HCT116 (cell line): ENCODE data around the gene DYNLT3. TPM values are rescaled to one million over a fixed set of nuclear protein-coding genes. Genes with fewer than 3 reads are reported as not detected.

Source experiments
- ATAC-seq: fragments of 200-7000 bp; cut with Tn5 transposase; 2 replicates; pipeline ENCODE4 v1.9.1; 2020; ENCODE audit warnings: mild to moderate bottlenecking, moderate library complexity
- BruUV-seq: library from RNA; stranded (reverse); fragments of 400-500 nt; replicated peaks from 2 replicates; lab custom pipeline; 2021; lab: Mats Ljungman, UMichigan
- CTCF ChIA-PET: fragments of 300-600 bp; sonication (Branson Sonifier 250); formaldehyde crosslinking; loops from one replicate; lab custom pipeline; 2021; ENCODE audit warnings: antibody characterized with exemption; lab: Charles Lee
- POLR2A ChIA-PET: fragments of 300-600, 350-600 bp; sonication (Branson Sonifier 250); formaldehyde crosslinking; loops from one replicate; lab custom pipeline; 2021; ENCODE audit warnings: antibody characterized with exemption; lab: Charles Lee
- RAD21 ChIA-PET, 2 experiments: fragments of 300-600 bp; sonication (Branson Sonifier 250); formaldehyde crosslinking; loops; one replicate each; lab custom pipeline; 2023; ENCODE audit warnings: low total read pairs in 2 of 2; ENCODE audit not compliant: uncharacterized antibody in 2 of 2, unreplicated experiment in 2 of 2, low non-redundant PET in 1 of 2; lab: Charles Lee
- DNase-seq: peaks from one replicate; pipeline ENCODE4 v3.0.0-alpha.2; 2010; ENCODE audit warnings: low read depth, low spot score
- H2AFZ ChIP-seq: fragments of 200-600 bp; shearing (Covaris generic), sonication (generic); 2 replicates; pipeline ENCODE4 v1.6.1; 2017; ENCODE audit warnings: low read depth, mixed run types, mixed read lengths, antibody characterized with exemption, low read length; ENCODE audit not compliant: poor library complexity, severe bottlenecking
- H3K27ac ChIP-seq: 2 replicates; pipeline ENCODE4 v1.5.1; 2012; ENCODE audit warnings: low read depth, low read length
- H3K27me3 ChIP-seq: fragments of 200-600 bp; sonication (generic); 2 replicates; pipeline ENCODE4 v1.6.1; 2016; ENCODE audit warnings: mixed run types, low read length, mixed read lengths; ENCODE audit not compliant: insufficient read depth
- H3K36me3 ChIP-seq, 2 experiments: fragments of 200-500 bp in 1 of 2; fragments of 200-600 bp in 1 of 2; sonication (Bioruptor generic) in 1 of 2; sonication (generic) in 1 of 2; 2 replicates each; pipeline versions ENCODE4 v1.5.1 to v1.6.1; 2014 to 2016; ENCODE audit warnings: low read length in 2 of 2, inconsistent platforms in 1 of 2, mixed read lengths in 1 of 2, mixed run types in 1 of 2; ENCODE audit not compliant: insufficient read depth in 2 of 2, control insufficient read depth in 1 of 2
- H3K4me1 ChIP-seq, 2 experiments: fragments of 200-600 bp in 1 of 2; sonication (generic) in 1 of 2; 2 replicates each; pipeline versions ENCODE4 v1.5.1 to v1.6.1; 2012 to 2017; ENCODE audit warnings: low read length in 2 of 2, inconsistent platforms in 1 of 2, mild to moderate bottlenecking in 1 of 2, mixed read lengths in 1 of 2, mixed run types in 1 of 2, moderate library complexity in 1 of 2; ENCODE audit not compliant: insufficient read depth in 2 of 2, control insufficient read depth in 1 of 2
- H3K4me2 ChIP-seq: fragments of 200-600 bp; sonication (generic); 2 replicates; pipeline ENCODE4 v1.6.1; 2017; ENCODE audit warnings: mixed run types, low read length, mixed read lengths
- H3K4me3 ChIP-seq, 2 experiments: fragments of 200-600 bp in 1 of 2; sonication (generic) in 1 of 2; replicated peaks in 1 of 2; 2 replicates each; pipeline ENCODE4 v1.5.1; 2011 to 2016; ENCODE audit warnings: low read length in 2 of 2, control low read depth in 1 of 2, low read depth in 1 of 2, mild to moderate bottlenecking in 1 of 2, mixed read lengths in 1 of 2, mixed run types in 1 of 2
- H3K79me2 ChIP-seq: fragments of 200-600 bp; sonication (generic); 2 replicates; pipeline ENCODE4 v1.6.1; 2017; ENCODE audit warnings: mild to moderate bottlenecking, mixed run types, low read length, moderate library complexity, mixed read lengths; ENCODE audit not compliant: insufficient read depth
- H3K9ac ChIP-seq: fragments of 200-600 bp; sonication (generic); 2 replicates; pipeline ENCODE4 v1.6.1; 2016; ENCODE audit warnings: low read length, mixed read lengths
- H3K9me2 ChIP-seq: fragments of 200-600 bp; sonication (generic), shearing (Covaris generic); 2 replicates; pipeline ENCODE4 v1.6.1; 2017; ENCODE audit warnings: mixed run types, mild to moderate bottlenecking, moderate library complexity; ENCODE audit not compliant: insufficient read depth
- H3K9me3 ChIP-seq, 2 experiments: fragments of 200-500 bp in 1 of 2; fragments of 200-600 bp in 1 of 2; sonication (Bioruptor generic) in 1 of 2; sonication (generic) in 1 of 2; 2 replicates each; pipeline ENCODE4 v1.6.1; 2014 to 2017; ENCODE audit warnings: low read length in 2 of 2, mixed read lengths in 2 of 2, inconsistent platforms in 1 of 2, low read depth in 1 of 2, mild to moderate bottlenecking in 1 of 2, mixed run types in 1 of 2, moderate library complexity in 1 of 2; ENCODE audit not compliant: control insufficient read depth in 1 of 2, insufficient read depth in 1 of 2
- H4K20me1 ChIP-seq: fragments of 200-600 bp; sonication (generic), shearing (Covaris generic); 2 replicates; pipeline ENCODE4 v1.6.1; 2017; ENCODE audit warnings: mixed run types, mild to moderate bottlenecking, moderate library complexity; ENCODE audit not compliant: insufficient read depth
- CEBPB ChIP-seq: IDR thresholded peaks from 2 replicates; pipeline ENCODE4 v1.6.1; 2012; ENCODE audit warnings: low read depth
- CTCF ChIP-seq, 3 experiments: fragments of 200-600 bp in 1 of 3; sonication (generic) in 1 of 3; IDR thresholded peaks in 2 of 3; conservative IDR thresholded peaks in 1 of 3; 2 replicates each; pipeline ENCODE4 v1.5.1; 2012 to 2017; ENCODE audit warnings: low read depth in 2 of 3, low read length in 2 of 3, antibody characterized with exemption in 1 of 3, borderline replicate concordance in 1 of 3, control low read depth in 1 of 3, mild to moderate bottlenecking in 1 of 3, mixed read lengths in 1 of 3, mixed run types in 1 of 3, moderate library complexity in 1 of 3; ENCODE audit not compliant: insufficient read depth in 1 of 3
- EGR1 ChIP-seq: IDR thresholded peaks from 2 replicates; pipeline ENCODE4 v1.6.1; 2012; ENCODE audit warnings: low read depth
- ELF1 ChIP-seq: IDR thresholded peaks from 2 replicates; pipeline ENCODE4 v1.6.1; 2012; ENCODE audit warnings: low read depth, borderline replicate concordance
- EZH2 ChIP-seq: fragments of 200-600 bp; sonication (generic); IDR thresholded peaks from 2 replicates; pipeline ENCODE4 v1.6.1; 2017; ENCODE audit warnings: antibody characterized with exemption, mixed run types
- FOSL1 ChIP-seq: IDR thresholded peaks from 2 replicates; pipeline ENCODE4 v1.6.1; 2012; ENCODE audit warnings: low read depth
- JUND ChIP-seq: IDR thresholded peaks from 2 replicates; pipeline ENCODE4 v1.6.1; 2012
- MAX ChIP-seq: IDR thresholded peaks from 2 replicates; pipeline ENCODE4 v1.6.1; 2012
- POLR2A ChIP-seq: IDR thresholded peaks from 2 replicates; pipeline ENCODE4 v1.7.0; 2011; ENCODE audit warnings: borderline replicate concordance; ENCODE audit not compliant: insufficient read depth, insufficient read length; ENCODE audit errors: extremely low read depth
- POLR2AphosphoS5 ChIP-seq: IDR thresholded peaks from 2 replicates; pipeline ENCODE4 v1.6.1; 2011; ENCODE audit warnings: mild to moderate bottlenecking, low read depth, low read length, moderate library complexity
- RAD21 ChIP-seq: IDR thresholded peaks from 2 replicates; pipeline ENCODE4 v1.6.1; 2012; ENCODE audit warnings: low read depth, mild to moderate bottlenecking
- REST ChIP-seq: IDR thresholded peaks from 2 replicates; pipeline ENCODE4 v1.6.1; 2012; ENCODE audit warnings: low read depth
- SIN3A ChIP-seq: IDR thresholded peaks from 2 replicates; pipeline ENCODE4 v1.6.1; 2012; ENCODE audit warnings: low read depth
- SP1 ChIP-seq: IDR thresholded peaks from 2 replicates; pipeline ENCODE4 v1.6.1; 2012; ENCODE audit warnings: low read depth
- SRF ChIP-seq: IDR thresholded peaks from 2 replicates; pipeline ENCODE4 v1.6.1; 2012; ENCODE audit warnings: low read depth
- TCF7L2 ChIP-seq: IDR thresholded peaks from 2 replicates; pipeline ENCODE4 v1.7.0; 2011; ENCODE audit warnings: borderline replicate concordance, inconsistent platforms; ENCODE audit not compliant: insufficient read depth, insufficient read length; ENCODE audit errors: extremely low read depth
- YY1 ChIP-seq: IDR thresholded peaks from 2 replicates; pipeline ENCODE4 v1.6.1; 2011; ENCODE audit warnings: low read length, low read depth, moderate library complexity, mild to moderate bottlenecking; ENCODE audit not compliant: insufficient replicate concordance; ENCODE audit errors: extremely low read depth
- ZFX ChIP-seq: fragments of 450-650 bp; IDR thresholded peaks from 2 replicates; pipeline ENCODE4 v1.6.1; 2017
- ZNF274 ChIP-seq: fragments of 200-500 bp; sonication (Bioruptor generic); IDR thresholded peaks from 2 replicates; pipeline ENCODE4 v1.6.1; 2014; ENCODE audit warnings: mild to moderate bottlenecking, low read depth, low read length, inconsistent platforms
- intact Hi-C: fragments of 100-400 bp; cut with micrococcal nuclease; formaldehyde crosslinking; loops from 2 replicates; pipeline ENCODE4 v1.10.0; 2022
- total RNA-seq: library from RNA; stranded (reverse); gene quantifications from one replicate; pipeline ENCODE4 v1.2.1, GENCODE V29; 2021; ENCODE audit not compliant: unreplicated experiment

The DYNLT3 gene
- total RNA-seq, 1 experiment from 2014 or later: 20.9 TPM

- no peaks in the 10 kb centered on the region for H3K4me1 ChIP-seq
- TF ChIP-seq TCF7L2 (no peak), REST (no peak), EGR1 (no peak), FOSL1 (no peak), SIN3A (no peak), EZH2 (no peak), ZFX (no peak), YY1 (no peak), SP1 (no peak), CTCF (IDR thresholded peaks at IDR 0.05 in 2 of 3, conservative IDR thresholded peaks at IDR 0.05 in 1 of 3; ENCODE audit: borderline replicate concordance in 1 of 3, insufficient read depth in 1 of 3, low read depth in 2 of 3, low read length in 2 of 3) (no peak), MAX (no peak), CEBPB (no peak), ZNF274 (no peak), SRF (no peak), POLR2AphosphoS5 (no peak), RAD21 (no peak), POLR2A (no peak), ELF1 (no peak), JUND (no peak)
- no peaks in the 10 kb centered on the region for H3K36me3 ChIP-seq
- no peak overlapping the region for H3K4me2 ChIP-seq
- DNase-seq (no peak), ATAC-seq (no peak)
- no peaks in the 10 kb centered on the region for H3K27me3 ChIP-seq
- POLR2A ChIA-PET: no interaction called here
- BruUV-seq: no TSS peak
- intact Hi-C loops: no loop called here
- RAD21 ChIA-PET: no interaction called here
- H3K4me3 ChIP-seq: no peak overlapping the region
- no peaks in the 10 kb centered on the region for H3K9me3 ChIP-seq
- H3K9me2 ChIP-seq: no peaks in the 10 kb centered on the region
- no peak overlapping the region for H2AFZ ChIP-seq
- no peak overlapping the region for H3K27ac ChIP-seq
- CTCF ChIA-PET: no interaction called here
- no peaks in the 10 kb centered on the region for H3K79me2 ChIP-seq
- no peaks in the 10 kb centered on the region for H4K20me1 ChIP-seq
- no peak overlapping the region for H3K9ac ChIP-seq
These were observed 6.8 kb upstream of the DYNLT3 start for GRCh38 chrX:37854148-37854547.
